Sciatic nerve (tissue), 2 donors: ENCODE results near the gene RPS6KA4. TPM values are rescaled to one million over a fixed set of nuclear protein-coding genes. Genes with fewer than 3 reads are reported as not detected.

ENCODE experiments used
- ATAC-seq: fragments of 200-7000 bp; cut with Tn5 transposase; one replicate; pipeline ENCODE4 v1.9.1; 2020; ENCODE audit warnings: mild to moderate bottlenecking, moderate library complexity
- DNase-seq: peaks from one replicate; pipeline ENCODE4 v3.0.0-alpha.2; 2020; ENCODE audit warnings: low spot score
- intact Hi-C: fragments of 100-400 bp; cut with DNase I; formaldehyde crosslinking; loops from one replicate; pipeline ENCODE4 v1.14.2; 2022
- total RNA-seq: library from RNA; stranded (reverse); fragmentation: NEBNext Ultra II Directional; extraction: Animal tissue kit (Norgen Biotek cat#: 25700); gene quantifications from one replicate; pipeline ENCODE4 v1.2.1, GENCODE V29; 2021
- donor health status: DM: no; HTN: no; CAD: no.
- donor health status: DM: no; HTN: no; CAD: no.

The RPS6KA4 gene
- total RNA-seq, 1 donor from 2014 or later = 23.8 TPM

DNA sequence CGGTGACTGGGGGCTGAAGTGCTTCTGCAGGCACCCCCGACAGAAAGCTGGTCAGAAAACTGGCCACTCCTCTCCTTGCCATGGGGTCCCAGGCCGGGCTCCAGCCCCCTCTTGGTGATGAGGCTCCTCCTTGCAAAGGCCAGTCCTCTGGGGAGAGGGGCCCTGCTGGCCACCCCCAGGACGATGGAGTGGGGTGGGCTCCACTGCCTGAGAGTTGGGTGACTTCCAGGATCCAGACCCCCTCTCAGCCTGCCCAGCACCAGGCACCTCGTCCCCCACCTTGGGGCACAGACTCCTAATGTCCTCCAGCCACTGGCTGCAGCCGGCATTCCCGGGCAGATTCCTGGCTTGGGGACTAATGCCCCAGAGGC lies 441 bp upstream of the RPS6KA4 start:
- intact Hi-C loops = no loop called here
- ATAC-seq (peak; percentile 11), DNase-seq (no peak)

- DNase-seq (peak; percentile 64), ATAC-seq (peak; percentile 3)
- intact Hi-C loops = no loop called here
These were observed 917 bp downstream of the RPS6KA4 start for GRCh38 chr11:64359712-64360445.

DNA sequence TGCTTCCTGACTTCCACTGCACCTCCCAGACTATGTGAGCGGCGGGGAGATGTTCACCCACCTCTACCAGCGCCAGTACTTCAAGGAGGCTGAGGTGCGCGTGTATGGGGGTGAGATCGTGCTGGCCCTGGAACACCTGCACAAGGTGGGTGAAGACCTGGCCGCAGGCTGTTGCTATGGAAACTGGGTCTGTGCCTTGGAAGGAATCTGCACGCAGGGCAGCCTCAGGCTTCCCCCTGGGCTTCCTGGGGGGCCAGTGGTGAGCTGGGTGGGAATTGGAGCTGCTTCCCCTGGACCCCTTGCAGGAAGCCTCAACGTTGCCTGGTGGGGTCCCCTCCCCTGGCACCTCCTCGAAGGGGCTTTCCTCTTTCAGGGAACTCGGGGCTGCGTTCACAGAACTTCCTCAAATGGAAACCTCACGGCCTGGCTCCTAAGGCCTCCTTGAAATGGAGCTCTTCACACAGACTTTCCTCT lies 1.5 kb downstream of the RPS6KA4 start:
- ATAC-seq = no peak
- DNase-seq = no peak
- intact Hi-C loops = no loop called here

DNA sequence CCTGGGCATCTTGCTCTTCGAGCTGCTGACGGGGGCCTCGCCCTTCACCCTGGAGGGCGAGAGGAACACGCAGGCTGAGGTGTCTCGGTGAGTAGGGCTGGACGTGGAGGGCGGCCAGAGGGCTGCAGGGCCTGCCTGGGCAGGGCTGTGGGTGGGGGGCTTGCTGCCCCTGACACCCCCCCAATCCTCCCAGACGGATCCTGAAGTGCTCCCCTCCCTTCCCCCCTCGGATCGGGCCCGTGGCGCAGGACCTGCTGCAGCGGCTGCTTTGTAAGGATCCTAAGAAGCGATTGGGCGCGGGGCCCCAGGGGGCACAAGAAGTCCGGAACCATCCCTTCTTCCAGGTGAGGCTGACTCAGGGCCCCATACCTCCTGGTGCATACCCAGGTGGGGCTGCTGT lies 2.7 kb downstream of the RPS6KA4 start:
- intact Hi-C loops = no loop called here
- ATAC-seq = no peak

DNA sequence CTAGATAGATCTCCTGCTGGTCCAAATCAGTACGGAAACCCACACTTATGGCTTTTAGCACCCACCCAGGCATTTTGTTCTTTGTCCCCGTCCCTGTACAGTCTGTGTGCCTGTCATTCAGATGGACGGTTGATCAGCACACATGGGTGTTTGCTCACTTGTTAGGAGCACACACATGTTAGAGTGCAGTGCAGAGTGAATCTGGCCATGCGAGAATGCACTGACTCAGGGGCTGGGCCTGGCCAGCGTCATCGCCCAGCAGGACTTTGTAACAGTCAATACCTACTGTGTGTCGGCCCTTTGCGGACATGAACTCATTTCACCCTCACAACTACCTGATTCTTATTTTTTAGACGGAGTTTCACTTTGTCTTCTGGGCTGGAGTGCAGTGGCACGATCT lies 3.4 kb downstream of the RPS6KA4 start:
- ATAC-seq = no peak
- intact Hi-C loops = no loop called here
- no peak for DNase-seq

More for the DNA sequence above, 2.7 kb downstream of the RPS6KA4 start:
- no peak for DNase-seq

- intact Hi-C loops = no loop called here
- DNase-seq (no peak), ATAC-seq (no peak)
These were observed 5.5 kb downstream of the RPS6KA4 start for GRCh38 chr11:64364435-64364834.

DNA sequence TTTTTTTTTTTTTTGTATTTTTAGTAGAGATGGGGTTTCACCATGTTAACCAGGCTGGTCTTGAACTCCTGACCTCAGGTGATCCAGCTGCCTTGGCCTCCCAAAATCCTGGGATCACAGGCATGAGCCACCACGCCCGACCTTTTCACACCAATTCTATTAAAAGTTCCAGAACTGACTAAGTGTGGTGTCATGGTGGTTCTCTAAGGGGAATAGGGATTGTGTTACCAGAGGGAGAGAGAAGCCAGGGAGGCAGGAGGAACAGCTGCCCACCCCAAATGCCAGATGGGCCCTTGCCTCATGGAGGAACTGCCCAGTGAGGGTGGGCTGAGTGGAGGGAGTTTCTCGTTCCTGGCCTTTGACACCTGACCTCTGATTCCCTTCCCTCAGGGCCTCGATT lies 5.9 kb downstream of the RPS6KA4 start:
- intact Hi-C loops = no loop called here
- no peak for DNase-seq
- no peak for ATAC-seq

DNA sequence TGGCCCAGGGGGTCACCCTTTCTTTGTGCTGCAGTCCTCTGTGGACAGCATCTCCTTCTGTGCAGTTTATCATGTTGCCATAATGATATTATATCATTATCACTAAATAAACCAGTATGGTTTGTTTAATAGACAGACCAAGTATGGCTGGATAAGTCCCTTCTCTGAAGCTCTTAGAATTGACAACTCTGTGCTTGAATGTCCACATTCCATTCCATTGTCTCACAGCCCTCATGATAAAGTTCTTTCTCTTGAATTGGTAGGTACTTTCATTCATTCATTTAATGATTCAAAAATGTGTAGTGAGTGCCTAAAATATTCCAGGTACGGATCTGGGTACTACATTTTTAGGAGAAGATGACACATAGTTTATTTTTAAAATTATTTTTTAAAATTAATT lies 7.8 kb downstream of the RPS6KA4 start:
- ATAC-seq = no peak
- intact Hi-C loops = no loop called here
- DNase-seq = no peak

GRCh38 chr11:64367931-64368672 lies 9.1 kb downstream of the RPS6KA4 start:
- ATAC-seq = no peak
- no peak for DNase-seq
- intact Hi-C loops = no loop called here

GRCh38 chr11:64368673-64369074 lies 9.7 kb downstream of the RPS6KA4 start:
- ATAC-seq = no peak
- intact Hi-C loops = no loop called here
- no peak for DNase-seq

DNA sequence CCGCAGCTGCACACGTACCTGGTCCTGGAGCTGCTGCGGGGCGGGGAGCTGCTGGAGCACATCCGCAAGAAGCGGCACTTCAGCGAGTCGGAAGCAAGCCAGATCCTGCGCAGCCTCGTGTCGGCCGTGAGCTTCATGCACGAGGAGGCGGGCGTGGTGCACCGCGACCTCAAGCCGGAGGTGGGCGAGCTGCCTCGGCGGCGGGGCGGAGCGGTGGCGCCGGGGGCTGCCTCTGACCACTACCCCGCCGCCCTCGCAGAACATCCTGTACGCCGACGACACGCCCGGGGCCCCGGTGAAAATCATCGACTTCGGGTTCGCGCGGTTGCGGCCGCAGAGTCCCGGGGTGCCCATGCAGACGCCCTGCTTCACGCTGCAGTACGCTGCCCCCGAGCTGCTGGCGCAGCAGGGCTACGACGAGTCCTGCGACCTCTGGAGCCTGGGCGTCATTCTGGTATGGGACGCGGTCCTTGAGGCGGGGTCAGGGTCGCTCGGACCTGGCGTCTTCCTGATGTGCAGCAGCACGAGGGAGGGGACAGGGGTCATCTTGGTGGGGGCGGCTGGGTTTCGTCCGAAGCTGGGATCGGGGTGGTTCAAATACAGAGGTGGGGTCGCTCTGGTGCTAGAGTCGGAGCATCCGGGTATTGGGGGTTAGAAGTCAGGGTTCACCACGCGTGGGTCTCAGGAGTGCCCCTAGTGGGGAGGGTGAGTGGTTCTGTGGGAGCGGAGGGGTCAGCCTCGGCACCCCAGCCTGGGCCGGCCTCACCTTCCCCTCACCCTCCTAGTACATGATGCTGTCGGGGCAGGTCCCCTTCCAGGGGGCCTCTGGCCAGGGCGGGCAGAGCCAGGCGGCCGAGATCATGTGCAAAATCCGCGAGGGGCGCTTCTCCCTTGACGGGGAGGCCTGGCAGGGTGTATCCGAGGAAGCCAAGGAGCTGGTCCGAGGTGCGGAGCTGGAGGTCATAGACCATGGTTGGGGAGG lies 10.8 kb downstream of the RPS6KA4 start:
- intact Hi-C loops = no loop called here
- no peak for ATAC-seq

GRCh38 chr11:64371201-64371600 lies 12.2 kb downstream of the RPS6KA4 start:
- no peak for ATAC-seq
- DNase-seq = no peak
- intact Hi-C loops = no loop called here

More for the DNA sequence above, 10.8 kb downstream of the RPS6KA4 start:
- DNase-seq = no peak

- intact Hi-C loops = no loop called here
- ATAC-seq = no peak
- DNase-seq = no peak
These were observed 13.1 kb downstream of the RPS6KA4 start for GRCh38 chr11:64372021-64372420.

- intact Hi-C loops = no loop called here
- ATAC-seq = peak; percentile 36
- DNase-seq = no peak
These were observed 14.0 kb downstream of the RPS6KA4 start for GRCh38 chr11:64372802-64373597.

- ATAC-seq (no peak), DNase-seq (no peak)
- intact Hi-C loops = no loop called here
These were observed 14.6 kb downstream of the RPS6KA4 start for GRCh38 chr11:64373598-64373974.

DNA sequence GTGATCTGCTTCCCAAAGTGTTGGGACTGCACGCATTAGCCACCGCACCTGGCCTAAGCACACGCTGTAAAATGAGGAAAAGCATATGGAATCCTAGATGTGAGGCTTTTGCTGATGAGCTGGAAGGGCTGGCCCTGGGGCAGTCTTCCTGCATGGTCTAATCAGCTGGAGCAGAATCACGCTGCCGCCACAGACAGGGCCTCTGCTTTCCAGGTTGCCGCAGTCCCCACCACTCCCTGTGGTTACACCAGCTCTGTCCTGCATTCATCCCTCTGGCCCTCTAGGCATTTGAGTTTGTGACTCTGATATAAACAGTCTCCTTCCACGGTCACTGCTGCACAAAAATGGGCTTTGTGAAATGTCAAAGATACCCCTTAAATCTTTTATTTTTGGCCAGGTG lies 17.1 kb downstream of the RPS6KA4 start:
- DNase-seq (no peak), ATAC-seq (no peak)
- intact Hi-C loops = no loop called here

GRCh38 chr11:64378335-64378880 lies 19.4 kb downstream of the RPS6KA4 start:
- ATAC-seq = no peak

GRCh38 chr11:64379160-64379559 lies 20.2 kb downstream of the RPS6KA4 start:
- ATAC-seq (no peak), DNase-seq (no peak)
- intact Hi-C loops = no loop called here

More at GRCh38 chr11:64378335-64378880, 19.4 kb downstream of the RPS6KA4 start:
- DNase-seq = no peak
- intact Hi-C loops = no loop called here
